ENCODE results near the gene MAP7D2.

DNA sequence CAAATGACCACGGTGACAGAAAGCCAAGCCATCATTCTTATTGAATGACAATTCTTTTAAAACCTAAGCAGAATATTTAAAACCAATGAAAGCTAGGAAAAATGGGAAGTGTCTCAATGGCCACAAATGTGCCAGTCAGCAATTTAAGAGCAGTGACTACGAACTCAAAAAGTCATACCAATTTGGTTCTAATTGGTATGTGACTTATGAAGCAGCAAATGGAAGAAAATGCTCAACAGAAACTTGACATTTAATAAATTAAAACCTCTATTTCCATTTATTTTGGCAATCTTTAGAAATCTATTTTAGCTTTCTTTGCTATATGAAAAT, 100.1 kb downstream of the MAP7D2 start:
- no peak for TF ChIP-seq EZH2phosphoT487 (IDR thresholded peaks at IDR 0.05; ENCODE audit: low read depth)
- TF ChIP-seq, protein P1, sequence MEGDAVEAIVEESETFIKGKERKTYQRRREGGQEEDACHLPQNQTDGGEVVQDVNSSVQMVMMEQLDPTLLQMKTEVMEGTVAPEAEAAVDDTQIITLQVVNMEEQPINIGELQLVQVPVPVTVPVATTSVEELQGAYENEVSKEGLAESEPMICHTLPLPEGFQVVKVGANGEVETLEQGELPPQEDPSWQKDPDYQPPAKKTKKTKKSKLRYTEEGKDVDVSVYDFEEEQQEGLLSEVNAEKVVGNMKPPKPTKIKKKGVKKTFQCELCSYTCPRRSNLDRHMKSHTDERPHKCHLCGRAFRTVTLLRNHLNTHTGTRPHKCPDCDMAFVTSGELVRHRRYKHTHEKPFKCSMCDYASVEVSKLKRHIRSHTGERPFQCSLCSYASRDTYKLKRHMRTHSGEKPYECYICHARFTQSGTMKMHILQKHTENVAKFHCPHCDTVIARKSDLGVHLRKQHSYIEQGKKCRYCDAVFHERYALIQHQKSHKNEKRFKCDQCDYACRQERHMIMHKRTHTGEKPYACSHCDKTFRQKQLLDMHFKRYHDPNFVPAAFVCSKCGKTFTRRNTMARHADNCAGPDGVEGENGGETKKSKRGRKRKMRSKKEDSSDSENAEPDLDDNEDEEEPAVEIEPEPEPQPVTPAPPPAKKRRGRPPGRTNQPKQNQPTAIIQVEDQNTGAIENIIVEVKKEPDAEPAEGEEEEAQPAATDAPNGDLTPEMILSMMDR (IDR thresholded peaks at IDR 0.05; ENCODE audit: low read depth, low read length), result no peak
